ENCODE measurements around the gene BRD4. TPM values are rescaled to one million over a fixed set of nuclear protein-coding genes. Genes with fewer than 3 reads are reported as not detected.

Gene BRD4
- total and polyA plus RNA-seq, 2 donors (not counting 3 experiments of a cell fraction or from before 2014, with no cell fraction given) = 14.9 to 125 TPM

DNA sequence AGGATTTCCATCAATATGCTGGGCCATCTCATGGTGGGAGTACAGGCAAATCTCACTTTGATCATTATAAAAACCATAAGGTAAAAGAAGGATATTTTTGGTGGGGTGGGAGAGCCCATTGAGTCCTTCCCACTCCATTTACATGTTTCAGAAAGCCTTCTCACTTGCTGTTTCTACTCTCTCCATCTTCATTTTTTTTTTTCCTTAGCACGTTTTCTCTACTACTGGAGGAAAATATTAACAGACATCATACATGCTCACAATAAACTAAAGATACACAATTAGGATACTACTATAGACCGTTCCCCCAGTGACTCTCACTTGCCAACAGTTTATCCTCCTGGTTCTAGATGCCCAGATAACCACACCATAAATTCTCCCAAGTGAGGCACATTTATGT lies 49.1 kb upstream of the BRD4 start:
- H3K27ac ChIP-seq (ENCODE audit: insufficient read depth, low read depth, low read length) = no peak overlapping the region
- ChIA-PET POLR2A (no interaction called here), CTCF (no interaction called here)
- intact Hi-C loops (cut with micrococcal nuclease) (no loop called here), dilution Hi-C loops (cut with MboI; ENCODE audit: extremely low pct_ligation_motif_present, low sequenced_read_pairs) (no loop called here)
- H2AFZ ChIP-seq (ENCODE audit: low read depth, low read length) = no peak overlapping the region
- DNase-seq (ENCODE audit: low read depth, low spot score) (no peak), FAIRE-seq (no peak)
- H3K9ac ChIP-seq (replicated peaks; ENCODE audit: extremely low read depth, insufficient read depth, low read length) = no peak overlapping the region
- no peaks in the 10 kb centered on the region for H4K20me1 ChIP-seq (replicated peaks; ENCODE audit: control insufficient read depth, extremely low read depth, insufficient read depth, low read length)
- H3K27me3 ChIP-seq (ENCODE audit: control insufficient read depth in 2 of 2, insufficient read depth in 2 of 2, low read length in 2 of 2) = no peaks in the 10 kb centered on the region
- no peak overlapping the region for H3K4me2 ChIP-seq (ENCODE audit: insufficient read depth, low read length)
- H3K4me3 ChIP-seq (replicated peaks in 1 of 3; ENCODE audit: insufficient read depth in 1 of 3, low read depth in 1 of 3, low read length in 3 of 3) = no peak overlapping the region
- H3K9me1 ChIP-seq (replicated peaks; ENCODE audit: control insufficient read depth, extremely low read depth, insufficient read depth, low read length) = no peaks in the 10 kb centered on the region
- H3K9me3 ChIP-seq (replicated peaks; ENCODE audit: control insufficient read depth, insufficient read depth, low read length) = no peaks in the 10 kb centered on the region
- H3K79me2 ChIP-seq (ENCODE audit: control insufficient read depth, insufficient read depth, low read length) = peaks cover 27% of the 10 kb centered on the region
- TF ChIP-seq, protein P1, sequence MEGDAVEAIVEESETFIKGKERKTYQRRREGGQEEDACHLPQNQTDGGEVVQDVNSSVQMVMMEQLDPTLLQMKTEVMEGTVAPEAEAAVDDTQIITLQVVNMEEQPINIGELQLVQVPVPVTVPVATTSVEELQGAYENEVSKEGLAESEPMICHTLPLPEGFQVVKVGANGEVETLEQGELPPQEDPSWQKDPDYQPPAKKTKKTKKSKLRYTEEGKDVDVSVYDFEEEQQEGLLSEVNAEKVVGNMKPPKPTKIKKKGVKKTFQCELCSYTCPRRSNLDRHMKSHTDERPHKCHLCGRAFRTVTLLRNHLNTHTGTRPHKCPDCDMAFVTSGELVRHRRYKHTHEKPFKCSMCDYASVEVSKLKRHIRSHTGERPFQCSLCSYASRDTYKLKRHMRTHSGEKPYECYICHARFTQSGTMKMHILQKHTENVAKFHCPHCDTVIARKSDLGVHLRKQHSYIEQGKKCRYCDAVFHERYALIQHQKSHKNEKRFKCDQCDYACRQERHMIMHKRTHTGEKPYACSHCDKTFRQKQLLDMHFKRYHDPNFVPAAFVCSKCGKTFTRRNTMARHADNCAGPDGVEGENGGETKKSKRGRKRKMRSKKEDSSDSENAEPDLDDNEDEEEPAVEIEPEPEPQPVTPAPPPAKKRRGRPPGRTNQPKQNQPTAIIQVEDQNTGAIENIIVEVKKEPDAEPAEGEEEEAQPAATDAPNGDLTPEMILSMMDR (IDR thresholded peaks at IDR 0.05; ENCODE audit: extremely low read depth in 1 of 2, insufficient read depth in 1 of 2, low read depth in 1 of 2, low read length in 2 of 2) = no peak
- TF ChIP-seq POLR2AphosphoS5 (IDR thresholded peaks at IDR 0.05; ENCODE audit: insufficient read depth, low read depth, low read length) (no peak), POLR2A (IDR thresholded peaks at IDR 0.05; ENCODE audit: low read depth, low read length) (no peak), FOS (IDR thresholded peaks at IDR 0.05; ENCODE audit: borderline replicate concordance, insufficient read depth, low read length) (no peak), GATA2 (IDR thresholded peaks at IDR 0.05; ENCODE audit: insufficient read depth, insufficient read length, low read depth, low read length) (no peak), MYC (IDR thresholded peaks at IDR 0.05; ENCODE audit: low read depth, low read length) (no peak), JUN (IDR thresholded peaks at IDR 0.05; ENCODE audit: borderline replicate concordance, insufficient read depth, insufficient read length, low read depth) (no peak), EZH2 (IDR thresholded peaks at IDR 0.05; ENCODE audit: borderline replicate concordance, low read depth, low read length, severe bottlenecking) (no peak)
- TF ChIP-seq, protein P2, sequence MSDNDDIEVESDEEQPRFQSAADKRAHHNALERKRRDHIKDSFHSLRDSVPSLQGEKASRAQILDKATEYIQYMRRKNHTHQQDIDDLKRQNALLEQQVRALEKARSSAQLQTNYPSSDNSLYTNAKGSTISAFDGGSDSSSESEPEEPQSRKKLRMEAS (IDR thresholded peaks at IDR 0.05; ENCODE audit: insufficient read depth, insufficient read length) = no peak
- no TSS peak for BruUV-seq (replicated peaks)
- peaks cover 15% of the 10 kb centered on the region for H3K4me1 ChIP-seq (ENCODE audit: control insufficient read depth, extremely low read depth, insufficient read depth, low read length)
- no peaks in the 10 kb centered on the region for H3K36me3 ChIP-seq (ENCODE audit: control insufficient read depth in 2 of 2, extremely low read depth in 1 of 2, insufficient read depth in 2 of 2, low read length in 2 of 2)
